ENCODE results near the gene TUBB6.

GRCh38 chr18:12264864-12265263 lies 43.2 kb upstream of the TUBB6 start:
- no peak for TF ChIP-seq POLR2A (IDR thresholded peaks at IDR 0.05)
- no peak for TF ChIP-seq CTCF (IDR thresholded peaks at IDR 0.05)

All from upper lobe of left lung (tissue), 4 donors.